Osteocyte (in vitro differentiated cells): ENCODE measurements around the gene SLC35E2B. TPM values are rescaled to one million over a fixed set of nuclear protein-coding genes. Genes with fewer than 3 reads are reported as not detected.
A peak's percentile ranks its signal among the peaks of the same experiment; 100 is the strongest.
"Not testable (repeated sequence)": the region's sequence is repeated elsewhere in the genome, so short reads cannot be mapped to it uniquely, and the experiment has no call there.

ENCODE experiments used
- DNase-seq: peaks from one replicate; pipeline ENCODE4 v3.0.0; 2021; ENCODE audit warnings: mixed read lengths; ENCODE audit not compliant: unreplicated experiment; ENCODE audit errors: extremely low spot score
- H3K27ac Mint-ChIP-seq: one replicate; pipeline ENCODE4 v1.8.0; 2021; ENCODE audit warnings: mild to moderate bottlenecking, mixed read lengths; ENCODE audit not compliant: unreplicated experiment
- H3K27me3 Mint-ChIP-seq: one replicate; pipeline ENCODE4 v1.8.0; 2021; ENCODE audit warnings: mixed read lengths; ENCODE audit not compliant: unreplicated experiment
- H3K36me3 Mint-ChIP-seq: one replicate; pipeline ENCODE4 v1.8.0; 2021; ENCODE audit warnings: mixed read lengths; ENCODE audit not compliant: unreplicated experiment
- H3K4me1 Mint-ChIP-seq: one replicate; pipeline ENCODE4 v1.8.0; 2021; ENCODE audit warnings: mixed read lengths; ENCODE audit not compliant: unreplicated experiment
- H3K4me3 Mint-ChIP-seq: one replicate; pipeline ENCODE4 v1.8.0; 2021; ENCODE audit warnings: mild to moderate bottlenecking, moderate library complexity, mixed read lengths; ENCODE audit not compliant: unreplicated experiment
- H3K9me3 Mint-ChIP-seq: one replicate; pipeline ENCODE4 v1.8.0; 2021; ENCODE audit warnings: mixed read lengths; ENCODE audit not compliant: unreplicated experiment
- CTCF ChIP-seq: fragments of 200-600 bp; sonication (generic); IDR thresholded peaks from 2 replicates; pipeline ENCODE4 v1.5.0; 2021; ENCODE audit warnings: antibody characterized with exemption, mild to moderate bottlenecking, moderate library complexity
- total RNA-seq: library from RNA; stranded (reverse); gene quantifications from 2 replicates; pipeline ENCODE4 v1.2.1, GENCODE V29; 2021

Gene SLC35E2B
- total RNA-seq, 1 donor from 2014 or later = 84.9 TPM

GRCh38 chr1:1680031-1680911, 12.3 kb downstream of the SLC35E2B start:
- no peak for TF ChIP-seq CTCF
- no peak for DNase-seq
- H3K36me3 Mint-ChIP-seq = peaks cover 4% of the 10 kb centered on the region
- no peaks in the 10 kb centered on the region for H3K27me3 Mint-ChIP-seq
- H3K9me3 Mint-ChIP-seq = no peaks in the 10 kb centered on the region
- H3K27ac Mint-ChIP-seq = no peak overlapping the region
- peaks cover 17% of the 10 kb centered on the region for H3K4me1 Mint-ChIP-seq
- no peak overlapping the region for H3K4me3 Mint-ChIP-seq

GRCh38 chr1:1678581-1679380, 13.8 kb downstream of the SLC35E2B start:
- TF ChIP-seq CTCF = no peak
- Mint-ChIP-seq H3K27me3 (no peaks in the 10 kb centered on the region), H3K9me3 (no peaks in the 10 kb centered on the region), H3K4me1 (peaks cover 13% of the 10 kb centered on the region), H3K4me3 (no peak overlapping the region), H3K36me3 (peaks cover 6% of the 10 kb centered on the region), H3K27ac (peak overlapping the region; percentile 50)
- no peak for DNase-seq

- no peak for TF ChIP-seq CTCF
- Mint-ChIP-seq H3K27me3 (no peaks in the 10 kb centered on the region), H3K4me3 (no peak overlapping the region), H3K9me3 (no peaks in the 10 kb centered on the region), H3K4me1 (peaks cover 10% of the 10 kb centered on the region), H3K27ac (peak overlapping the region; percentile 50), H3K36me3 (peaks cover 7% of the 10 kb centered on the region)
- no peak for DNase-seq
Observed at GRCh38 chr1:1677718-1678580, 14.6 kb downstream of the SLC35E2B start.

- not testable (repeated sequence) for H3K4me3 Mint-ChIP-seq, H3K4me1 Mint-ChIP-seq, H3K9me3 Mint-ChIP-seq, H3K27me3 Mint-ChIP-seq, DNase-seq, H3K27ac Mint-ChIP-seq
- peaks cover 14% of the 10 kb centered on the region for H3K36me3 Mint-ChIP-seq
Observed at GRCh38 chr1:1676087-1676486, 16.5 kb downstream of the SLC35E2B start.

- H3K27ac Mint-ChIP-seq, H3K9me3 Mint-ChIP-seq, H3K4me3 Mint-ChIP-seq: not testable (repeated sequence)
Observed at GRCh38 chr1:1675218-1675617, 17.4 kb downstream of the SLC35E2B start.

GRCh38 chr1:1674806-1675205, 17.8 kb downstream of the SLC35E2B start:
- not testable (repeated sequence) for DNase-seq, H3K27ac Mint-ChIP-seq, H3K4me1 Mint-ChIP-seq, H3K9me3 Mint-ChIP-seq, H3K4me3 Mint-ChIP-seq, H3K27me3 Mint-ChIP-seq
- peaks cover 22% of the 10 kb centered on the region for H3K36me3 Mint-ChIP-seq

More at GRCh38 chr1:1675218-1675617, 17.4 kb downstream of the SLC35E2B start:
- H3K27me3 Mint-ChIP-seq, DNase-seq, H3K4me1 Mint-ChIP-seq: not testable (repeated sequence)
- H3K36me3 Mint-ChIP-seq = peaks cover 20% of the 10 kb centered on the region
